A673 (cell line): ENCODE data around the gene TTC7B. TPM values are rescaled to one million over a fixed set of nuclear protein-coding genes. Genes with fewer than 3 reads are reported as not detected.

Source experiments
- BruUV-seq: library from RNA; stranded (reverse); fragments of 400-500 nt; replicated peaks from 2 replicates; lab custom pipeline; 2021; lab: Mats Ljungman, UMichigan
- CTCF ChIA-PET: fragments of 300-600 bp; sonication (Branson Sonifier 250); formaldehyde crosslinking; loops from one replicate; lab custom pipeline; 2022; ENCODE audit warnings: antibody characterized with exemption; lab: Charles Lee
- POLR2A ChIA-PET: fragments of 300-600 bp; sonication (Branson Sonifier 250); formaldehyde crosslinking; loops from one replicate; lab custom pipeline; 2022; ENCODE audit warnings: antibody characterized with exemption; ENCODE audit not compliant: low non-redundant PET; lab: Charles Lee
- DNase-seq: peaks from one replicate; pipeline ENCODE4 v3.0.0-alpha.2; 2015; ENCODE audit warnings: low spot score
- H3K27ac ChIP-seq: fragments of 200-600 bp; sonication (generic); 2 replicates; pipeline ENCODE4 v1.5.1; 2016; ENCODE audit warnings: mixed run types, low read depth, mild to moderate bottlenecking, mixed read lengths, antibody characterized with exemption, low read length; ENCODE audit not compliant: poor library complexity, severe bottlenecking
- H3K27me3 ChIP-seq: fragments of 200-600 bp; sonication (generic); replicated peaks from 2 replicates; pipeline ENCODE4 v1.6.1; 2017; ENCODE audit warnings: mixed run types, low read depth, mild to moderate bottlenecking, mixed read lengths, antibody characterized with exemption, low read length; ENCODE audit not compliant: insufficient read depth, poor library complexity
- H3K36me3 ChIP-seq: fragments of 200-600 bp; sonication (generic); 2 replicates; pipeline ENCODE4 v1.6.1; 2016; ENCODE audit warnings: mixed run types, mild to moderate bottlenecking, mixed read lengths, antibody characterized with exemption, low read length; ENCODE audit not compliant: insufficient read depth, poor library complexity, severe bottlenecking
- H3K4me1 ChIP-seq: fragments of 200-600 bp; sonication (generic); 2 replicates; pipeline ENCODE4 v1.6.1; 2017; ENCODE audit warnings: mixed run types, mild to moderate bottlenecking, mixed read lengths, antibody characterized with exemption, low read length; ENCODE audit not compliant: insufficient read depth, poor library complexity, severe bottlenecking
- H3K4me3 ChIP-seq: fragments of 200-600 bp; sonication (generic); 2 replicates; pipeline ENCODE4 v1.5.1; 2016; ENCODE audit warnings: low read depth, mixed run types, mild to moderate bottlenecking, mixed read lengths, low read length; ENCODE audit not compliant: poor library complexity, severe bottlenecking
- H3K9me3 ChIP-seq: fragments of 200-600 bp; sonication (generic); 2 replicates; pipeline ENCODE4 v1.6.1; 2016; ENCODE audit warnings: mixed run types, low read depth, mild to moderate bottlenecking, mixed read lengths, antibody characterized with exemption, low read length; ENCODE audit not compliant: poor library complexity, severe bottlenecking
- EZH2 ChIP-seq: fragments of 200-600 bp; sonication (generic); IDR thresholded peaks from 2 replicates; pipeline ENCODE4 v1.6.1; 2017; ENCODE audit warnings: borderline replicate concordance, low read depth, mild to moderate bottlenecking, mixed read lengths, antibody characterized with exemption, low read length; ENCODE audit not compliant: poor library complexity, severe bottlenecking
- intact Hi-C: fragments of 100-400 bp; cut with micrococcal nuclease; formaldehyde crosslinking; loops from one replicate; pipeline ENCODE4 v1.10.0; 2022; ENCODE audit not compliant: unreplicated experiment
- total RNA-seq: library from RNA; stranded (reverse); gene quantifications from 2 replicates; pipeline ENCODE4 v1.2.3, GENCODE V29; 2021
- TF ChIP-seq, protein P1 (sequence below): fragments of 300-800, 200-600 bp; sonication (generic); conservative IDR thresholded peaks from 2 replicates; pipeline ENCODE4 v1.5.1; 2017; ENCODE audit warnings: low read depth, mild to moderate bottlenecking, antibody characterized with exemption, low read length, moderate library complexity, mixed read lengths

Gene TTC7B
- total RNA-seq, 1 experiment from 2014 or later: 39.2 TPM

DNA sequence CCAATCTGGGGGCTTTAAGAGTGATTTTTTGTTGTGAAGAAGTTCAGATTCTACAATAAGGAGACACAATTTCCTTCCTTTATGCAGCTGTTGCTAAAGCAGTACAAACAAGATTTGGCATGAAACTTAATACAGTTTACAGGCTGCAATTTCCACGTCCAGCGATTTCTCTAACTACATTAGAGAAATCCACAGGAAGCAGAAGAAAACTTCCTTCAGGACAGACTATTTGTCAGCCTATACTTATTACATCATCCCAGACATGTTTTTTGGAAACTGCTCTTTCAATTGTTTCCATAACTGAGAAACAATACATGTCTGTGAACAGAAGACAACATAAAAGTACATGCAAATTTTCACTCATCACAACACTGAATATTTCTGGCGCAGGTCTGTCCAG, 204.3 kb downstream of the TTC7B start:
- POLR2A ChIA-PET: no interaction called here

DNA sequence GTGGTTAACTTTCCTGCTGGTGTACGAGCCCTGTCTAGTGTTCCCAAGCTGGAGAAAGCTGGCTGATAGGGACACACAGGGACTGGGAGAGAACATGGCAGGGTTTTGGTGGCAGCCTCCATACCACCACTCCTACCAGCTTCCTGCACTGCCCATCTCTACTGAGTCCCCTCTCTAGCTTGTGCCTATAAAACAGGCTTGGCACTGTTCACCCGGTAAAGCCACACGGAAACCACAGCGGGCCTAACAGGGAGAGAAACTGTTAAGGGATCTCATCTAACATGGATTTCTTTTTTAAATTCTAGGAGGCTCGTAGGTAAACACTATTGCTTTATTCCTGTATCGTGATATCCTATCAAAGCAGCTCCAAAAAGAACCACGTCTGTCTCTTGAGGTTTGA, 204.7 kb downstream of the TTC7B start:
- intact Hi-C loops: no loop called here

More for the DNA sequence above, 204.3 kb downstream of the TTC7B start:
- no peaks in the 10 kb centered on the region for H3K27me3 ChIP-seq
- no peak overlapping the region for H3K4me3 ChIP-seq
- intact Hi-C loops: no loop called here
- H3K9me3 ChIP-seq: no peaks in the 10 kb centered on the region
- H3K27ac ChIP-seq: no peak overlapping the region
- no peak for TF ChIP-seq EZH2
- TF ChIP-seq, protein P1, sequence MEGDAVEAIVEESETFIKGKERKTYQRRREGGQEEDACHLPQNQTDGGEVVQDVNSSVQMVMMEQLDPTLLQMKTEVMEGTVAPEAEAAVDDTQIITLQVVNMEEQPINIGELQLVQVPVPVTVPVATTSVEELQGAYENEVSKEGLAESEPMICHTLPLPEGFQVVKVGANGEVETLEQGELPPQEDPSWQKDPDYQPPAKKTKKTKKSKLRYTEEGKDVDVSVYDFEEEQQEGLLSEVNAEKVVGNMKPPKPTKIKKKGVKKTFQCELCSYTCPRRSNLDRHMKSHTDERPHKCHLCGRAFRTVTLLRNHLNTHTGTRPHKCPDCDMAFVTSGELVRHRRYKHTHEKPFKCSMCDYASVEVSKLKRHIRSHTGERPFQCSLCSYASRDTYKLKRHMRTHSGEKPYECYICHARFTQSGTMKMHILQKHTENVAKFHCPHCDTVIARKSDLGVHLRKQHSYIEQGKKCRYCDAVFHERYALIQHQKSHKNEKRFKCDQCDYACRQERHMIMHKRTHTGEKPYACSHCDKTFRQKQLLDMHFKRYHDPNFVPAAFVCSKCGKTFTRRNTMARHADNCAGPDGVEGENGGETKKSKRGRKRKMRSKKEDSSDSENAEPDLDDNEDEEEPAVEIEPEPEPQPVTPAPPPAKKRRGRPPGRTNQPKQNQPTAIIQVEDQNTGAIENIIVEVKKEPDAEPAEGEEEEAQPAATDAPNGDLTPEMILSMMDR: no peak
- H3K4me1 ChIP-seq: peaks cover 7% of the 10 kb centered on the region
- BruUV-seq: no TSS peak
- no peaks in the 10 kb centered on the region for H3K36me3 ChIP-seq
- no peak for DNase-seq
- CTCF ChIA-PET: no interaction called here

DNA sequence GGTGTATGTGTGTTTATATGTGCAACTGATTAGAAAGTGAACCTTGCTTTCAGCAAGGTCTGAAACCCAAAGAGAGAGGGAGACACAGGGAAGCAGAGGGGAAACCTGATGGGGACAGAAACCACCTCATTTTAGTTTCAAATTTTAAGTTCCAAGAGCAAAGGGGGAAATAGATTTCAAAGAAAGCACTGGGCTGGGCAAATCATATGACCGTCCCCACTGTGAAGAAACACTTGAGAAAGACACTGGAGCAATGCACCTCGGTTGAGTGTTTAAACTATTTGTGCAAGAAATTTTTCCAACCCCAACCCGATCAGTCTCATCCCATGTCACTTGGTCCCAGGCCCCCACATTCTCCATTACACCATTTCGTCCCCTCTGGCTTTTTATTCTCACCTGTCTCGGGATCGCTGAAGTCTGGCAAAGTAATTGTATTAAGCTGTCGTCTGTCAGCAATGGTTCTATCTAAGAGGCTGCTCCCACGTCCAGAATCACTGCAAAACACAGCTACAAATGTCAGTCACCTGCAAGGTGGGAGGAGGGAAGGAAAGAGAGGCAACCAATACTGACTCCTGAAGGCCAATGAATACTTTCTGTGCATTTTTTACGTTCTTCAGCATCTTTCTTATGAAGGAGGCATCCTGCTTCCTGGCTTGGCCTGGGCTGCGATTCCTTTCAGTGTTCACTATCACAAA, 205.7 kb downstream of the TTC7B start:
- Histone ChIP-seq H3K27me3 (no peaks in the 10 kb centered on the region), H3K27ac (no peak overlapping the region), H3K4me3 (no peak overlapping the region), H3K4me1 (peaks cover 7% of the 10 kb centered on the region), H3K9me3 (no peaks in the 10 kb centered on the region), H3K36me3 (no peaks in the 10 kb centered on the region)
- intact Hi-C loops: no loop called here
- ChIA-PET POLR2A (no interaction called here), CTCF (no interaction called here)
- BruUV-seq: no TSS peak
- TF ChIP-seq, protein P1: no peak
- TF ChIP-seq EZH2: no peak
- DNase-seq: no peak

More for the DNA sequence above, 204.7 kb downstream of the TTC7B start:
- BruUV-seq: no TSS peak
- DNase-seq: no peak
- Histone ChIP-seq H3K4me3 (no peak overlapping the region), H3K4me1 (peaks cover 7% of the 10 kb centered on the region), H3K27me3 (no peaks in the 10 kb centered on the region), H3K36me3 (no peaks in the 10 kb centered on the region), H3K27ac (no peak overlapping the region), H3K9me3 (no peaks in the 10 kb centered on the region)
- no peak for TF ChIP-seq EZH2
- TF ChIP-seq, protein P1: no peak
- ChIA-PET POLR2A (no interaction called here), CTCF (no interaction called here)
